Measurements from ENCODE around the gene CLDN5.
"Not testable (repeated sequence)": the region's sequence is repeated elsewhere in the genome, so short reads cannot be mapped to it uniquely, and the experiment has no call there.

Gene CLDN5

GRCh38 chr22:19535001-19535400 lies 10.8 kb upstream of the CLDN5 start:
- no peak for TF ChIP-seq POLR2A (IDR thresholded peaks at IDR 0.05; ENCODE audit: low read depth, low read length)
- FAIRE-seq (no peak), DNase-seq (ENCODE audit: insufficient read length, low spot score) (no peak)

- DNase-seq (ENCODE audit: insufficient read length, low spot score): no peak
- no peak for FAIRE-seq
- no peak for TF ChIP-seq POLR2A (IDR thresholded peaks at IDR 0.05; ENCODE audit: low read depth, low read length)
Observed at GRCh38 chr22:19533857-19534256, 9.6 kb upstream of the CLDN5 start.

DNA sequence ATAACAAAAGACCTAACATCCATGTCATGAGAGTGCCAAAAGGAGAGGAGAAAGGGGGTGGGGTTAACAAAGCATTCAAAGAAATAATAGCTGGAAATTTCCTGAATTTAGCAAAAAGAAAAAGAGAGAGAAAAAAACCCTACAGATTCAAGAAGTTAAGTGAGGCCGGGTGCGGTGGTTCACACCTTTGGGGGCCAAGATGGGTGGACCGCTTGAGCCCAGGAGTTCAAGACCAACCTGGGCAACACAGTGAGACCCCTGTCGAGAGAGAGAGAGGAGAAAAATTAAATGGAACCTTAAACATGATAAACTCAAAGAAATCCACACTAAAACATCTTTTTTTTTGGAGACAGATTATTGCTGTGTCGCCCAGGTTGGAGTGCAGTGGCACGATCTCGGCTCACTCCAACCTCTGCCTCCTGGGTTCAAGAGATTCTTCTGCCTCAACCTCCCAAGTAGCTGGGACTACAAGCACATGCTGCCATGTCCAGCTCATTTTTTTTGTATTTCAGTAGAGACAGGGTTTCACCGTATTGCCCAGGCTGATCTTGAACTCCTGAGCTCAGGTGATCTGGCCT lies 8.9 kb upstream of the CLDN5 start:
- no peak for DNase-seq (ENCODE audit: insufficient read length, low spot score)
- FAIRE-seq: no peak
- TF ChIP-seq POLR2A (IDR thresholded peaks at IDR 0.05; ENCODE audit: low read depth, low read length): no peak

- FAIRE-seq; DNase-seq (ENCODE audit: insufficient read length, low spot score): not testable (repeated sequence)
Observed at GRCh38 chr22:19531327-19531726, 7.1 kb upstream of the CLDN5 start.

DNA sequence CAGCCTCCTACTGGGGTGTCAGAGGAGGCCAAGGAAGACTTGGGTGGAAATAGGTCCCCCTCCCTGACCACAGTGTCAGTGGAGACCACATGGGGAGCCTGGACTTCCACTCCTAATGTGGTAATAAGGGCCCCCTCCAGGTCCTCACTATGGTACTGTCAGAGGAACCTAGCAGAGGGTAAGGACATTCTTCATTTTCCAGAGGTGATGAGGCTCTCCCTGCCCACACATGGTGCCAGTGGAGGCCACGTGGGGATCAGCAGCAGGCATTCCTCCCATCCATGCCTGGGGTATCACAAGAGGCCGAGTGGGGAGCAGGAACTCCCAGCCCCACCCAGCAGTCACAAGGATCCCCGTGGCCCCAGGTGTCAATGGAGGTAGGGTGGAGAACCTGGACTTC lies 6.5 kb upstream of the CLDN5 start:
- DNase-seq (ENCODE audit: insufficient read length, low spot score) (no peak), FAIRE-seq (no peak)
- TF ChIP-seq POLR2A (IDR thresholded peaks at IDR 0.05; ENCODE audit: low read depth, low read length): no peak

GRCh38 chr22:19529811-19530210 lies 5.6 kb upstream of the CLDN5 start:
- TF ChIP-seq POLR2A (IDR thresholded peaks at IDR 0.05; ENCODE audit: low read depth, low read length): no peak
- DNase-seq (ENCODE audit: insufficient read length, low spot score): no peak
- no peak for FAIRE-seq

GRCh38 chr22:19527861-19528417 lies 3.7 kb upstream of the CLDN5 start:
- DNase-seq (ENCODE audit: insufficient read length, low spot score): peak; percentile 79
- peak; percentile 80 for FAIRE-seq
- TF ChIP-seq POLR2A (IDR thresholded peaks at IDR 0.05; ENCODE audit: low read depth, low read length): no peak

GRCh38 chr22:19527321-19527721 lies 3.1 kb upstream of the CLDN5 start:
- no peak for FAIRE-seq
- TF ChIP-seq POLR2A (IDR thresholded peaks at IDR 0.05; ENCODE audit: low read depth, low read length): no peak
- no peak for DNase-seq (ENCODE audit: insufficient read length, low spot score)

GRCh38 chr22:19526702-19527111 lies 2.5 kb upstream of the CLDN5 start:
- DNase-seq (ENCODE audit: insufficient read length, low spot score) (no peak), FAIRE-seq (no peak)
- no peak for TF ChIP-seq POLR2A (IDR thresholded peaks at IDR 0.05; ENCODE audit: low read depth, low read length)

GRCh38 chr22:19526076-19526701 lies 2.0 kb upstream of the CLDN5 start:
- FAIRE-seq (no peak), DNase-seq (ENCODE audit: insufficient read length, low spot score) (no peak)
- TF ChIP-seq POLR2A (IDR thresholded peaks at IDR 0.05; ENCODE audit: low read depth, low read length): no peak

GRCh38 chr22:19525666-19526065 lies 1.5 kb upstream of the CLDN5 start:
- DNase-seq (ENCODE audit: insufficient read length, low spot score) (no peak), FAIRE-seq (no peak)
- TF ChIP-seq POLR2A (IDR thresholded peaks at IDR 0.05; ENCODE audit: low read depth, low read length): no peak

DNA sequence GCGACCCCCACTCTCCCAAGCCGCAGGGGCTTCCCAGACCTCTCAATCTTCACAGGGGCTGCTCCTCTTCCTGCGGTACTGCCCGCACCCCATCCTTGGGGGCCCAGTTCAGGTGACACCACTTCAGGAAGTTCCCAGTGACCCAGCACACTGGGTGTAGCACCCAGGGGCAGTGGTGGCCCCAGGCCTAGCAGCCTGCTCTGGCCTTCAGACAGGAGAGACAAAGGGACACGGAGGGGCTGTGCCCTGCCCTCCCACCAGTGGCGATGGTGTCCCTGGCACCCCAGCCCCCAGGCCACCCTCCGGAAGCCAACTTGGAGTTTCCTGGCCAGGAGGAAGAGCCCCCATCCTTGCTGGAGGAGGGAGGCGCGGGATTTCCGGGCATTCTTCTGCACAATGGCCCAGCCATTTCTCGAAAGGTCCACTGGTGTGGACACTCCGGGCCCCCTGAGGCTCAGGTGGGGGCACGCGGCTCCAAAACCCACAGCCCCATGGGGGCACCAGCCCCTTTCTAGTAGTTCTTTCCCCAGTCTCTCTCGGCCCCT lies 978 bp upstream of the CLDN5 start:
- DNase-seq (ENCODE audit: insufficient read length, low spot score) (no peak), FAIRE-seq (no peak)
- TF ChIP-seq POLR2A (IDR thresholded peaks at IDR 0.05; ENCODE audit: low read depth, low read length): no peak

- TF ChIP-seq POLR2A (IDR thresholded peaks at IDR 0.05; ENCODE audit: low read depth, low read length): no peak
- DNase-seq (ENCODE audit: insufficient read length, low spot score): no peak
Observed at GRCh38 chr22:19523240-19524169, 705 bp downstream of the CLDN5 start.

GRCh38 chr22:19522881-19523239 lies 1.4 kb downstream of the CLDN5 start:
- no peak for DNase-seq (ENCODE audit: insufficient read length, low spot score)
- FAIRE-seq: no peak
- no peak for TF ChIP-seq POLR2A (IDR thresholded peaks at IDR 0.05; ENCODE audit: low read depth, low read length)

More at GRCh38 chr22:19523240-19524169, 705 bp downstream of the CLDN5 start:
- FAIRE-seq: no peak

Measured in H54 (cell line).